GM20431 (cell line): ENCODE measurements around the gene GOLGA8J.
"Not testable (repeated sequence)": the region's sequence is repeated elsewhere in the genome, so short reads cannot be mapped to it uniquely, and the experiment has no call there.

Source experiments
- in situ Hi-C: fragments of 300-500 bp; cut with MseI, MboI; formaldehyde crosslinking; loops from one replicate; pipeline ENCODE4 v1.15.0; 2020; ENCODE audit warnings: low sequenced_read_pairs; ENCODE audit not compliant: unreplicated experiment

GOLGA8J gene

GRCh38 chr15:30082655-30083054 is at the start of gene GOLGA8J:
Gene GOLGA8J (plus strand): TSS chr15:30082955. CDS start chr15:30083053, 98 bp downstream.
- in situ Hi-C loops, result not testable (repeated sequence)

- in situ Hi-C loops, result no loop called here
Observed at GRCh38 chr15:30033211-30033610, 49.5 kb upstream of the GOLGA8J start.

GRCh38 chr15:30033763-30034162 is 49.0 kb upstream of the GOLGA8J start:
- in situ Hi-C loops, result no loop called here

GRCh38 chr15:30036036-30036703 is 46.6 kb upstream of the GOLGA8J start:
- in situ Hi-C loops, result no loop called here

- in situ Hi-C loops, result no loop called here
Observed at GRCh38 chr15:30038667-30039523, 43.9 kb upstream of the GOLGA8J start.

GRCh38 chr15:30041868-30042267 is 40.9 kb upstream of the GOLGA8J start:
- in situ Hi-C loops, result no loop called here

GRCh38 chr15:30042556-30042955 is 40.2 kb upstream of the GOLGA8J start:
- in situ Hi-C loops, result no loop called here

- in situ Hi-C loops, result no loop called here
Observed at GRCh38 chr15:30043211-30043655, 39.5 kb upstream of the GOLGA8J start.

GRCh38 chr15:30044377-30044776 is 38.4 kb upstream of the GOLGA8J start:
- in situ Hi-C loops, result no loop called here

GRCh38 chr15:30044826-30045225 is 37.9 kb upstream of the GOLGA8J start:
- in situ Hi-C loops, result not testable (repeated sequence)

- in situ Hi-C loops, result not testable (repeated sequence)
Observed at GRCh38 chr15:30045248-30046041, 37.3 kb upstream of the GOLGA8J start.

GRCh38 chr15:30046430-30046829 is 36.3 kb upstream of the GOLGA8J start:
- in situ Hi-C loops, result no loop called here

GRCh38 chr15:30055604-30056003 is 27.2 kb upstream of the GOLGA8J start:
- in situ Hi-C loops, result no loop called here

- in situ Hi-C loops, result no loop called here
Observed at GRCh38 chr15:30056166-30056565, 26.6 kb upstream of the GOLGA8J start.

GRCh38 chr15:30059771-30060170 is 23.0 kb upstream of the GOLGA8J start:
- in situ Hi-C loops, result no loop called here

- in situ Hi-C loops, result no loop called here
Observed at GRCh38 chr15:30062881-30063280, 19.9 kb upstream of the GOLGA8J start.

GRCh38 chr15:30063835-30064546 is 18.8 kb upstream of the GOLGA8J start:
- in situ Hi-C loops, result no loop called here

- in situ Hi-C loops, result no loop called here
Observed at GRCh38 chr15:30065025-30065801, 17.5 kb upstream of the GOLGA8J start.

GRCh38 chr15:30068326-30068725 is 14.4 kb upstream of the GOLGA8J start:
- in situ Hi-C loops, result no loop called here
